Measurements from ENCODE around the gene CAVIN2. TPM values are rescaled to one million over a fixed set of nuclear protein-coding genes. Genes with fewer than 3 reads are reported as not detected.

CAVIN2 gene
- total and polyA plus RNA-seq, 9 of the 15 experiments (the other 6 are each of a cell fraction or from before 2014, with no cell fraction given) = 20.6 to 92.4 (median 69.0) TPM

GRCh38 chr2:191869178-191869577 lies 22.3 kb upstream of the CAVIN2 start (continued):
- no peak for TF ChIP-seq CBX8 (IDR thresholded peaks at IDR 0.05; ENCODE audit: borderline replicate concordance, extremely low read depth, low read depth, low read length, poor library complexity, severe bottlenecking)
- no peak for TF ChIP-seq CREB1 (IDR thresholded peaks at IDR 0.05)
- TF ChIP-seq CREB1 (CRISPR knock-in tag; IDR thresholded peaks at IDR 0.05) = no peak
- no peak for TF ChIP-seq CHD2 (IDR thresholded peaks at IDR 0.05; ENCODE audit: low read depth, low read length)
- TF ChIP-seq ETV5 (CRISPR knock-in tag; IDR thresholded peaks at IDR 0.05; ENCODE audit: low read depth) = peak; percentile 36; the same call in 1 of the 2 replicates
- TF ChIP-seq TCF7 (IDR thresholded peaks at IDR 0.05; ENCODE audit: borderline replicate concordance) = no peak
- no peak for TF ChIP-seq HEY1 (CRISPR knock-in tag; IDR thresholded peaks at IDR 0.05; ENCODE audit: borderline replicate concordance)
- TF ChIP-seq RBFOX2 (IDR thresholded peaks at IDR 0.05; ENCODE audit: low read depth, low read length) = no peak
- no peak for TF ChIP-seq FOS (IDR thresholded peaks at IDR 0.05; ENCODE audit: extremely low read depth, insufficient read length)
- TF ChIP-seq POLR2AphosphoS2 (IDR thresholded peaks at IDR 0.05; ENCODE audit: low read length) = no peak
- no peak for TF ChIP-seq MCM7 (IDR thresholded peaks at IDR 0.05)
- no peak for TF ChIP-seq KDM2B (CRISPR knock-in tag; IDR thresholded peaks at IDR 0.05)
- TF ChIP-seq GTF3C2 (IDR thresholded peaks at IDR 0.05; ENCODE audit: borderline replicate concordance, extremely low read depth, insufficient read length) = no peak
- peak in 1 of 2 experiments; percentile 58; a peak in 1 of 4 replicates for TF ChIP-seq FOXA3 (CRISPR knock-in tag; conservative IDR thresholded peaks at IDR 0.05 in 1 of 2, IDR thresholded peaks at IDR 0.05 in 1 of 2)
- TF ChIP-seq IFI16 (CRISPR knock-in tag; IDR thresholded peaks at IDR 0.05) = no peak
- no peak for TF ChIP-seq SMARCC2 (IDR thresholded peaks at IDR 0.05; ENCODE audit: low read depth)
- no peak for TF ChIP-seq ZNF274 (IDR thresholded peaks at IDR 0.05; ENCODE audit: borderline replicate concordance, low read depth, low read length)
- no peak for TF ChIP-seq ZNF830 (CRISPR knock-in tag; IDR thresholded peaks at IDR 0.05)
- no peak for TF ChIP-seq TCFL5 (CRISPR knock-in tag; conservative IDR thresholded peaks at IDR 0.05)
- no peak for TF ChIP-seq LEF1 (IDR thresholded peaks at IDR 0.05)
- no peak for TF ChIP-seq MYC (IDR thresholded peaks at IDR 0.05; ENCODE audit: low read depth, low read length)
- no peak for TF ChIP-seq MYC (CRISPR knock-in tag; IDR thresholded peaks at IDR 0.05; ENCODE audit: borderline replicate concordance, low read depth)
- TF ChIP-seq POLR3G (IDR thresholded peaks at IDR 0.05; ENCODE audit: extremely low read depth, insufficient read length, insufficient replicate concordance) = no peak
- no peak for TF ChIP-seq ID3 (CRISPR knock-in tag; IDR thresholded peaks at IDR 0.05)
- TF ChIP-seq ID3 (tag; IDR thresholded peaks at IDR 0.05) = no peak
- TF ChIP-seq KAT8 (IDR thresholded peaks at IDR 0.05; ENCODE audit: low read depth) = no peak
- TF ChIP-seq ZNF436 (CRISPR knock-in tag; IDR thresholded peaks at IDR 0.05) = no peak
- no peak for TF ChIP-seq NFXL1 (CRISPR knock-in tag; IDR thresholded peaks at IDR 0.05)

All from K562 (cell line).